A673 (cell line): Measurements from ENCODE around the gene TLE6. TPM values are rescaled to one million over a fixed set of nuclear protein-coding genes. Genes with fewer than 3 reads are reported as not detected.

Source experiments
- BruUV-seq: library from RNA; stranded (reverse); fragments of 400-500 nt; replicated peaks from 2 replicates; lab custom pipeline; 2021; lab: Mats Ljungman, UMichigan
- CTCF ChIA-PET: fragments of 300-600 bp; sonication (Branson Sonifier 250); formaldehyde crosslinking; loops from one replicate; lab custom pipeline; 2022; ENCODE audit warnings: antibody characterized with exemption; lab: Charles Lee
- POLR2A ChIA-PET: fragments of 300-600 bp; sonication (Branson Sonifier 250); formaldehyde crosslinking; loops from one replicate; lab custom pipeline; 2022; ENCODE audit warnings: antibody characterized with exemption; ENCODE audit not compliant: low non-redundant PET; lab: Charles Lee
- DNase-seq: peaks from one replicate; pipeline ENCODE4 v3.0.0-alpha.2; 2015; ENCODE audit warnings: low spot score
- H3K27ac ChIP-seq: fragments of 200-600 bp; sonication (generic); 2 replicates; pipeline ENCODE4 v1.5.1; 2016; ENCODE audit warnings: mixed run types, low read depth, mild to moderate bottlenecking, mixed read lengths, antibody characterized with exemption, low read length; ENCODE audit not compliant: poor library complexity, severe bottlenecking
- H3K27me3 ChIP-seq: fragments of 200-600 bp; sonication (generic); replicated peaks from 2 replicates; pipeline ENCODE4 v1.6.1; 2017; ENCODE audit warnings: mixed run types, low read depth, mild to moderate bottlenecking, mixed read lengths, antibody characterized with exemption, low read length; ENCODE audit not compliant: insufficient read depth, poor library complexity
- H3K36me3 ChIP-seq: fragments of 200-600 bp; sonication (generic); 2 replicates; pipeline ENCODE4 v1.6.1; 2016; ENCODE audit warnings: mixed run types, mild to moderate bottlenecking, mixed read lengths, antibody characterized with exemption, low read length; ENCODE audit not compliant: insufficient read depth, poor library complexity, severe bottlenecking
- H3K4me1 ChIP-seq: fragments of 200-600 bp; sonication (generic); 2 replicates; pipeline ENCODE4 v1.6.1; 2017; ENCODE audit warnings: mixed run types, mild to moderate bottlenecking, mixed read lengths, antibody characterized with exemption, low read length; ENCODE audit not compliant: insufficient read depth, poor library complexity, severe bottlenecking
- H3K4me3 ChIP-seq: fragments of 200-600 bp; sonication (generic); 2 replicates; pipeline ENCODE4 v1.5.1; 2016; ENCODE audit warnings: low read depth, mixed run types, mild to moderate bottlenecking, mixed read lengths, low read length; ENCODE audit not compliant: poor library complexity, severe bottlenecking
- H3K9me3 ChIP-seq: fragments of 200-600 bp; sonication (generic); 2 replicates; pipeline ENCODE4 v1.6.1; 2016; ENCODE audit warnings: mixed run types, low read depth, mild to moderate bottlenecking, mixed read lengths, antibody characterized with exemption, low read length; ENCODE audit not compliant: poor library complexity, severe bottlenecking
- CTCF ChIP-seq: fragments of 300-800, 200-600 bp; sonication (generic); conservative IDR thresholded peaks from 2 replicates; pipeline ENCODE4 v1.5.1; 2017; ENCODE audit warnings: low read depth, mild to moderate bottlenecking, antibody characterized with exemption, low read length, moderate library complexity, mixed read lengths
- EZH2 ChIP-seq: fragments of 200-600 bp; sonication (generic); IDR thresholded peaks from 2 replicates; pipeline ENCODE4 v1.6.1; 2017; ENCODE audit warnings: borderline replicate concordance, low read depth, mild to moderate bottlenecking, mixed read lengths, antibody characterized with exemption, low read length; ENCODE audit not compliant: poor library complexity, severe bottlenecking
- intact Hi-C: fragments of 100-400 bp; cut with micrococcal nuclease; formaldehyde crosslinking; loops from one replicate; pipeline ENCODE4 v1.10.0; 2022; ENCODE audit not compliant: unreplicated experiment
- total RNA-seq: library from RNA; stranded (reverse); gene quantifications from 2 replicates; pipeline ENCODE4 v1.2.3, GENCODE V29; 2021

Gene TLE6
- total RNA-seq, 1 experiment from 2014 or later, result not detected

GRCh38 chr19:3031607-3031867 is 54.2 kb downstream of the TLE6 start:
- Histone ChIP-seq H3K27ac (no peak overlapping the region), H3K27me3 (peaks cover 6% of the 10 kb centered on the region), H3K4me3 (no peak overlapping the region), H3K4me1 (peaks cover 19% of the 10 kb centered on the region), H3K9me3 (no peaks in the 10 kb centered on the region), H3K36me3 (no peaks in the 10 kb centered on the region)
- intact Hi-C loops, result no loop called here
- CTCF ChIA-PET, result no interaction called here
- no peak for TF ChIP-seq EZH2
- TF ChIP-seq CTCF, result no peak
- POLR2A ChIA-PET, result no interaction called here
- DNase-seq, result no peak
- BruUV-seq, result no TSS peak

- intact Hi-C loops, result no loop called here
- H3K36me3 ChIP-seq, result no peaks in the 10 kb centered on the region
- no peaks in the 10 kb centered on the region for H3K9me3 ChIP-seq
- H3K4me1 ChIP-seq, result peaks cover 16% of the 10 kb centered on the region
- H3K27me3 ChIP-seq, result peaks cover 6% of the 10 kb centered on the region
- CTCF ChIA-PET, result no interaction called here
- BruUV-seq, result no TSS peak
- H3K4me3 ChIP-seq, result no peak overlapping the region
- H3K27ac ChIP-seq, result no peak overlapping the region
- POLR2A ChIA-PET, result no interaction called here
- TF ChIP-seq EZH2 (no peak), CTCF (no peak)
- DNase-seq, result no peak
These were observed 56.4 kb downstream of the TLE6 start for GRCh38 chr19:3033595-3034405.

GRCh38 chr19:3034406-3034655 is 57.0 kb downstream of the TLE6 start:
- TF ChIP-seq EZH2 (no peak), CTCF (no peak)
- Histone ChIP-seq H3K9me3 (no peaks in the 10 kb centered on the region), H3K4me3 (no peak overlapping the region), H3K27ac (peak overlapping the region; percentile 87), H3K4me1 (peaks cover 16% of the 10 kb centered on the region), H3K36me3 (no peaks in the 10 kb centered on the region), H3K27me3 (peaks cover 6% of the 10 kb centered on the region)
- DNase-seq, result no peak
- ChIA-PET POLR2A (no interaction called here), CTCF (no interaction called here)
- intact Hi-C loops, result no loop called here
- no TSS peak for BruUV-seq
